IPS-NIHi11 (cell line): Measurements from ENCODE around the gene PYROXD2.

Source experiments
- DNase-seq: peaks from one replicate; pipeline ENCODE4 v3.0.0; 2012; ENCODE audit warnings: mixed read lengths, low spot score

Gene PYROXD2

DNA sequence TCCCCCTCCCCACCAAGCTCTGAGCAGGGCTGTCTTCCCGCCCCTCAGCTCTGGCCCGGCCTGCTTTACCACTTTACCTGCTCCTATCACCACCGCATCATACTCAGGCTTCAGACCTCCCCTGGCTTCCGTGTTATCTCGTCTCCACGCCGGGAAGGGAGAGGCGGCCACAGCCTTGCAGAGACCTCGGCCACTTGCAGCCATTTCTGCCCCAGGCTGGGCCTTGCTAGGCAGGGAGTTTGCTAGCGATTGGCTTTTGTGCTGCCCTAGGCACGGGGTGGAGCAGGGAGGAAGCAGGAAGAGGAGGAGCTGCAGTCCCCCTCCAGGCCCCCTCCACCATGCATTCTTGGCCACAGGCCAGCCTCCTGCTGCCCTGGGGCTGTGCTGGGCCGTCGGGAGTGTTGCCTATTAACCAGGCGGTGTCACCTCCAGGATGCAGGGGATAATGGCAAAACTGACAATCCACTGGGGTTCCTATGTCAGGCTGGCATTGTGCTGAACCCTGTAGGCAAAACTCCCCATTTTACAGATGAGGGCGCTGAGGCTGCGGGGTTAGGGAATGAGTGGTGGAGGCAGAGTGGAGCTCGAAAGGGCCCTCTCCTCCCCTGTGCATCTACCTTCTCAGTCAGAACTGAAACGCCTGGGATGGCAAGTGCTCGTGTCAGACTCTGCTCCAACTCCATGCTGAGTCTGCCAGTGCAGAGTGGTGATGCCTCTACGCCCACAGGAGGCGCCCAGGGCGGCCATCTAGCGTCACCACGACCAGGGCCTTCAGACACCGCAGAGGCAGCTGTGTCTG, at the start of gene PYROXD2:
PYROXD2 (minus strand) TSS at position 251 of the 799 bp plus-strand sequence; CDS start at position 204, 47 bp downstream.
- DNase-seq = peak; percentile 98

DNA sequence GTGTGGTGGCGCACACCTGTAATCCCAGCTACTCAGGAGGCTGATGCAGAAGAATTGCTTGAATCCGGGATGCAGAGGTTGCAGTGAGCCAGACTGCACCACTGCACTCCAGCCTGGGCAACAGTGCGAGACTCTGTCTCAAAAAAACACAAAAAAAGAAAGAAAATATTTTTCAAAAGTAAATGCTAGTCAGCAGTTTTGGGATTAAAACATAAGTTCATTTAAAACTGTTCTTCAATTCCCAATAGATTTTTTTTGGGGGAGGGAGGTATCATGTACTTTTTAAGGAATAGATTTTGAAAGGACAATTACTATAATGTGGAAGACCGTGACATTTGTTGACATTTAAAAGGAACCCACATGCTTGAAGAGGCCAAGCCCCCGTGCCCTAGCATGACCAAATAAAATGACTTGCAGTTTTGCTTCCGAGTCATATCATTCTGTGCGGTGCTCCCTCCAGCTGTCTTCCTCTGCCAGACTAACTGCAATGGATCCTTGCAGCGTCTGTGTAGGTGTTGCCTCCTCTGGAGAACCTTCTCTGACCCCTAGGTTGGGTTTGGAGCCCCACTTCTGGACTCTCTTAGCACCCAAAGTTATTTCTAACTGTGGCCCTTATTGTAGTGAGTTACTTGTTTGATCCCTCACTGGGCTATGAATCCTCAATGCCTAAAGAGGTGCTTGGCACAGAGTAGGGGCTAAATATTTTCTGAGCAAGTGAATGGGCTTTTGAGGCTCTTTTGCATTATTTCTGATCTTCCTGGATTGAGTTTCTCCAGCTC, 49.2 kb upstream of the PYROXD2 start:
- no peak for DNase-seq

DNA sequence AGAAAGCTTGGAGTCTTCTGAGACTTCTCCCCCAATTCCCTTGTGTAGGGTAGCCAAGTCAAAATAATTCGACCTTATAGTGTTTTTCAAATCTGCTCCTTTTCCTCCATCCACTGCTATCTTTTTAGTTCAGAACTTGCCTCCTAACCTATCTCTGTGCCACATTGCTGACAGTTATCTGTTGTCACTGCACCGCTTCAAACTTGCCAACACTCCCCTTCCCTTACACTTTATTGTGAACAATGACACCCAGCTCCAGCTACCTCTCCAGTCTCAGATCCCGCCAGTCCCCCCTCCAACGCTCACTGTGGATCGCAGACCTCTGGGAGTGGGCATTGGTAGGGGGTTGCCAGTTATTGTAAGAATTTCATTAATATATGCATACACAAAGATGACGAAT, 48.0 kb upstream of the PYROXD2 start:
- DNase-seq = no peak

DNA sequence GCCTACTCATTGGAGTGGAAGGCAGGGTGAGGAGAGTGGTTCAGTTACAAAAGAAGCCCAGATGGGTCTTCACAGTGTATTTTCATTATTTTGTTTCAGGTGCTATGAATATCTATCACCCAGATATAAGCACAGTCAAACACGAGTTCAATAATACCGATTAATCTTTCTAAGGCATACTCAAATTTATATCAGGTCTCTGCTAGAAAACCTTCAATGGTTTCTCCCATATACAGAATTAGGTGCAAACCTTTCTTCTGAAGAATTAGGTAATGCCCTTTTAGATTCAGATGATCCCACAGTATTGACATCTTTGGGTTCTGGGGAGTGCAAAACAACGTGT, 46.5 kb upstream of the PYROXD2 start:
- DNase-seq = no peak

DNA sequence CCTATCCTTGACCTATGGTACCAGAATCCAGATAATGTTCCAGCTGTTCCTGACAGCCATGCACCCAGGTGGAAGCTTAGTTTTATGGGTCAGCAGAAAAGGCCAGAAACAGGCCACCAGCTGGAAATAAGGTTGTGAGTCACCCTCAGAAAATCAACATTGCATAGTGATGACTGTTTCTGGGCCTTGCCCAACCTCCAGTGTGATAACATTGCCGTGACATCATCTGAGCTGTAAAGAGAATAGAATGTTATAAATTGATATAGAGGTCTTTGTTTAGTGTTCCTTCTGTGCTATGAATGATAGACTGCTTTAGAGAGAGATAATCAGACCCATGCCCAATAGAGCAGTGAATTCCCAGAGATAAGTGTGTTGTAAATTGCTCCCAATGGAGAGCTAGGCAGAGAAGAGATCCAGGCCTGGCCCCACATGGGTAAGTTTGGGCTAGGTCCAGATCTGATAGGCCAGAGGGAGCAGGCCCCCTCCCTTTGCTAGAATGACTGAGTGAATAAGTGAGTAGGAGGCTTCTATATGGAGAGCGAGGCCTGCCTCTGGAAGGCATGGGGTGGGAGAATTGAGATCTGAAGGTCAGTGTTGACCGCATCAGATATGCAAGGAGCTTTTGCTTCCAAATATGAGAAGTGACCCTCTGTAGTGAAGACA, 46.0 kb upstream of the PYROXD2 start:
- no peak for DNase-seq

DNA sequence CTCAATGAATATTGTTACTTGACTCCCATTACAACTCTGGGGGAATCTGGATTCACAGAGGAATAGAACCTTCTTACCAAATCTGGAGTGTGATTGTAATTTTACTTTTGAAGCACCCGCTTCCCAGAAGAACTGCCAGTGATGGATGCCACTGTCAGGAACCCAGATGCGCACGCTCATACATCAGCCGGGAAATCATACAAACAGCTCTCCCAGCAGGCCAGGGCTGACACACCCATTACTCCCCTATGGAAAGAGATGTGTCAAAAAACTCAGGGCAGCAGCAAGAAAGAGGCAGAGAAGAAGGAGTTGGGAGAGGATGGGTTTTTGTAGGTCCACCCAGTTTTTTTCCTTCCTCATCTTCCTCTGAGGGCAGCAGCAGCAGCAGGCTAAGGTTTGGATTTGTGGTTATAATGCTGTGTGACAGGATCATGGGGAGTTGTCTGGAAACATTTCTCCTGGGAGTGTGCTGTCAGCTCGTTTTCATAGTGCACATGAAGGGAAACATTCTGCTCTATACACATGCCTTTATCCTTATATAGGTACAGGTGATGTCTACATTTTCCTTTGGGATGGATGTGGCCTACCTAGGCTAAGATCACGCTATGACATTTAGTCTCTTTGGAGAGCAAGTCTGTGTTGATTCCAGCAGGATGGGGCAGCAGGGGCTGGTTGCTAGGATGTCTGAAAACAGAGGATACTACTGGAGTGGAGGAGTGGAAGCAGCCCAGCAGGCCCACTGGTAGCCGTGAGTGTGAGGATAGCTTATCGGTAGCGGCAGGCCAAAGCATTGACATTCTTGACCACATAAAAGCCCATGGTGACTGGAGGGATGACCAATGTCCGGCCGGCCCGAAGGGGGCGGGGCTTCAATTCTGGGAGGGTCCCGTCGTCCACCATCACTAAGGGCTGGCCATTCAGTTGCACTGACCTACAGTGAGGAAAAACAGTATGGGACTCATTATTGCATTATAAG, 44.1 kb upstream of the PYROXD2 start:
- DNase-seq = no peak

DNA sequence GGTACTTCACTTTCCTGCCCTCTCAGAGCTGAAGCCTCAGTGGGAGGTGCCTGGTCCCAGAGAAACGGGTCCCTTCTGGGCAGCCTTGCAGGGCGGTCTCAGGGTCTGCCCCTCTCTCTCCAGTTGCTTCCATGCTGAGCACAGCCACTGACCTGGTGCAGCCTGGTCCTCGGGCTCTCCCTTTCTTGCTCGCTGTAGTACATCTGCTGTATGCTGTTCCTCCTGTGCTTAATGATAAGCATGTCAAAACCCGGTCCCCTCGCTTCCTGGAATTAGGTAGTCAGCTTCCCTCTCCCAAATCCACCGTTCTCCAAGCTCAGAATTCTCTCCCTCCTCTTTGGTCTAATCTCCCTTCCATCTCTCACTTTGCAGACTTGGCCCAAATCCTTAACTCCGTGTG, 42.7 kb upstream of the PYROXD2 start:
- DNase-seq = no peak

DNA sequence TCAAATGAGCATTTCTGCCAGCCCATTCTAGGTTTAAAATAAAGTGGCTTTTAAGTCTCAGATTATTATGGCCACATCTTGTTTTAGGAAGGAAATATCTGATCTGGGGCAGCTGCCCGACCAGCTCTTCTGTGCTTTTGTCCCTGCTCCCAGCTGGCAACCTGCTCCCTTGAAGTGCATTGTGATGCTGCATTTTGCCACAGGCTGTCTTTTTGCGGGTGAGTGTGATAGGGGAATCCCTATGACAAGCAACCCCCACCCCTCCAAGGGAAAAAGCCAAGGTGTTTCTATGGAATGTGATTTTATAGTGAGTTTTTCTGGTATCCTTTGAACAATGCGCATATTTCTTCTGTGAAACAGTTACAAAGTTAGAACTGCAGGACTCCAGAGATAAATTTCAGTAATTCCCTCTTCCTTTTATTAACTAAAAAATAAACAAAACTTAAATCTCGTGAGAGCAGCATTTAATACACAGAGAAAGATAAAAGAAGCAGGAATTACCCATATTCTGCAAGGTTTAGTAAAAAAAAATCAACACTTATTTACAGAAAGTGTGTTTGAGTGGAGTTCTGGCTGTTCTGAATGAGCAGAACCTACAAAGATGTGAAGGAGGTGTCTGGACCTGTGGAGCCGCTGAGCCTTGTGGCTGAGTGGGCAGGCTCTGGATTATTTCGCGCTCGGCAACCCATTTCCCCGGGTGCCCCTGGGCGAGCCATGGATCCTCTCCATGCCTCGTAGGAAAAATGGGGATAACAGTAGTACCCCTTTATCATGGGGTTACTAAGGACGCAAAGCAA, 41.9 kb upstream of the PYROXD2 start:
- DNase-seq = no peak

DNA sequence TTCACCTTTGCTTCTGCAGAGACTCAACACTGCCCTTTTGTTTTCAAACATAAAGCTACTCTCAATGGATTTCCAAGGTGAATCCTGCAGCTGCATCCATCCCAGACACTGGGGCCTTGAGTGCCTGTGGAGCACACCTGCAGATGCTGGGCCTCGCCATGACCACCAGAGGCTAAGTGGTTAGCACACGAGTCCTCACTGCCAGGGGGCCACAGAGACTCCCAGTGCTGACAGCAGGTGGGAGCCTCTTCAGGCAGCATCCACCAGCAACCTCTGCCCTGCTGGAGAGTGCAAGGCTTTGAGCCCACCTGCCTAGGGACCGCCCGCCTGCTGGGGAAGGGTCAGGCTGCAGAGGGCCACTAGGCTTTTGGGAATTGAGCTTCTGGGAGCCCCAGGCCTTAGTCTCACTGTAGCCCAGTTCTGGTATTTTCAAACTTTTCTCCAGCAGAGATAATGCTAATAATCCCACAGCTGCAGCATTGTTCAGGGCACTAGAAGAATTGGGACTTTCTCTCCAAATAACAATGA, 41.1 kb upstream of the PYROXD2 start:
- no peak for DNase-seq

DNA sequence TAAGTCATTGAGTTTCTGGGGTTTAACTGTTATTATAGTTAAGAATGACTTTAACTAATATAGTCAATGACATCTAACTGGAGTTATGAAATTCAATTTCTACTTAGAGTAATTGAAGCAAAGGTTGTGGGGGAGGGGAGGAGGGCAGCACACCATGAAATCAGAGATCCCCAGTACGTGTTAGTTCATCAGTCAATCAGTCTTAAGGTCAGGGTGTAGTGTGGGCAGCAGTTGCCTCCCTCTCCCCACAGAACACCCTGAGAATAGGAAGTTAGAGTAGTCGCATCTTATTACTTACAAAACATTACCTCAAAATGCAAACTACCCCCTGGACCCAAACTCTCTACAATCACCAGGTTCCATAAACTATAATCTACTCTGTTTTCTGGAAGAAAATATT, 38.7 kb upstream of the PYROXD2 start:
- DNase-seq = no peak

DNA sequence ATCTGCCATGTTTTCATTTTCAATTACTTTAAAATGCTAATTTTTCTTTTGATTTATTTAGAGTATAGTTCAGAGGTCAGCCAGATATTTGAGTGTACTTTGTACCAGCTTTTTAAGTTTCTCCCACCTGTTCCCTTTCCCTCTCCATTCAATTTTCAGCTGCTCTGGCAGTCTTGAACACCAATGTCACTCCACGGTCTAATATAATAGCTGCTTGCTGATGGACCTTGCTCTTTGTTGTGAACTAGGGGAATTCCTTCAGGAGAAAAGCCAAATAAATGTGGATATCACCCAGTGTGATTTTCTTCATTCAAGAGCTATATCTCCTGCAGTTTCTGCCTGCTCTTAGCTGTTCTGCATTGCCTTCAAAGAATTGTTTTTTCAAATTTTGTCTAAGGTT, 35.6 kb upstream of the PYROXD2 start:
- no peak for DNase-seq

DNA sequence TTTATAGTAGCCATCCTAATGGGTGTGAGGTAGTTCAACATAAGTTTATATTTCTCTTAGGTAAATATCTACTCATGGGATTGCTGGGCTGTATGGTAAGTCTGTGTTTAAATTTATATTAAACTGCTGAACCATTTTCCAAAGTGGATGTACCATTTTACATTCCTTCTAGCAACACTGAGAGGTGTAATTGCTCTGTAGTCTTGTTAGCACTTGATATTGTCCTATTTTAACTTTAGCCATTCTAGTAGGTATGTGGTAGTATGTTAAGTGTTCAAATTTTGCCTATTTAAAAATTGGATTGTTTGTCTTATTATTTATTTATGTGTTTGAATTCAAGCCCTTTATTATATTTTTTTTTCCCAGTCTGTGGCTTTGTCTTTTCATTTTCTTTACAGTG, 34.3 kb upstream of the PYROXD2 start:
- no peak for DNase-seq

DNA sequence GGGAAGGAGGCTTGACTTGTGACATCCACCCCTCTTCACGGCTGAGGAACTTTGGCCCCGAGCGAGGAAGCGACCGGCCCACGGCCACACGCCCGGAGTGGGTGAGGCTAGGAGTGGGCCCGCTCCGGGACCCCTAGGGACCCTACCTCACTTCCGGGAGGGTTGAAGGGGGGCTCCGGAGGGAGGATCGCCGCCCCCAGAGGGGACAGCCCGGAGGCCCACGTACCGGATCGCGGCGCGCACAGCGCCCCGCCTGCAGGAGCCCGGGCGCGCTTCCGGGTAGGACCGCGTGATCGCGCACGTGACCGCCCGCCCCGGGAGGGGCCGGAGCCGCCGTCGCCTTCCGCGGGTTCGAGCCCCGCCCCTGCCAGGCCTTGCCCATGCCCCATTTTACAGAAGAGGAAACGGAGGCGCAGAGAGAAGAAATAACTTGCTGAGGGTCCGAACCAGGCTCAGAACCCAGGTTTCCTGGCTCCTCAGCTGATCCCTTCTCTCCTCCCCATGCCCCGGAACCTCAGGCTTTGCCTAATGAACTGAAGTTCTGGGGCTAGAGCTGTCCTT, 31.8 kb upstream of the PYROXD2 start, which contains the start of gene HPS1:
HPS1 (minus strand) TSS at position 275 of the 561 bp plus-strand sequence. CDS start 3,695 bp downstream, outside the sequence.
- DNase-seq = peak; percentile 97

DNA sequence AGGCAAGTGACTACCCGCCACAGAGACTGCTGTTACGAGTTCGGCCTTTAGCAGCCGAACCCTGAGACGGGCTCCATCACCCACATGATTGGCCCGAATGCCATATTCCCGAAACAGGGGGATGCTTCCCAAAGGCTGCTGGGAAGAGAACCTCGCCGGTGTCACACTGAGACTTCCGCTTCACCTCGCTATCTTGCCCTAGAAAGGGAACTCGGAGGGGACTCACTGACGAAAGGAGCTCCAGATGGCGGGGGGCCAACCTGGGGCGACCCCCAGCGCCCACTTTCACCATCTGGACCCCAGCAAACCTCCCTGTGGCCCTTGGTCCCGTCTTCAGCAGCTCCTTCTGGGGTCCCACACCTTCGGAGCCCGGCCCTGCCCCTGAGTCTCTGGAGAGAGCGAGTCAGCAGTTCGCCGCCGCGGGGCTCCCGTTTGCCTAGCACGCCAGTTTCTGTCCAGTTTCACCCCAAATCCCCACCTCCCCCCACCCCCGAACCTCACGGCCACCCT, 31.2 kb upstream of the PYROXD2 start:
- peak; percentile 62 for DNase-seq

DNA sequence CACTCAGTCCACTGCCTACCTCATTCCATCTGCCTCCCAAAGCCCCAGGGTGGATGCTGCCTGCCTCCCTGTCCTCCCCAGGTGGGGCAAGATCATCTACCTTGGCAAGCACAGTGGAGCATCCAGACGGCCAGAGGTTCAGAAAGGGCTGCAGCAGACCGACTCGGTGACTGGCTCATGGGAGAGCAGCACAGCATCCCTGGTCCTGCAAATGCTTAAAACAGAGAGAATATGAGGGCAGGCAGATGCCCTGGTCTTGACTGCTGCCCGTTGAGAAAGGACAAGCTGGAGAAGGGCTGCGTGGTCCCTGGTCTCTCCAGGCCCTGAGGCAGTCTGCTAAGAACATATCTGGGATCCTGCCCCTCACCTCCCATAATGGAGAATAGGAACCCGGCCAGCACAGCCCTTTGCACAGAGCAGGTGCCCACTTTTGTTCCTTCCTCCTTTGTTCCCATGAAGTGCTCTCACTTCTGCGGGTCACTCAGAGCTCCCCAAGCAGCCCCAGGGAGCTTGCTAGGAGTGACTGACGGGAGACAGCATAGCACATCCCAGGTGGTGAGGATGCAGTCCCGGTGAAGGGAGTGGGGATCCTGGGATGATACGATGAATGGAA, 30.3 kb upstream of the PYROXD2 start:
- no peak for DNase-seq

DNA sequence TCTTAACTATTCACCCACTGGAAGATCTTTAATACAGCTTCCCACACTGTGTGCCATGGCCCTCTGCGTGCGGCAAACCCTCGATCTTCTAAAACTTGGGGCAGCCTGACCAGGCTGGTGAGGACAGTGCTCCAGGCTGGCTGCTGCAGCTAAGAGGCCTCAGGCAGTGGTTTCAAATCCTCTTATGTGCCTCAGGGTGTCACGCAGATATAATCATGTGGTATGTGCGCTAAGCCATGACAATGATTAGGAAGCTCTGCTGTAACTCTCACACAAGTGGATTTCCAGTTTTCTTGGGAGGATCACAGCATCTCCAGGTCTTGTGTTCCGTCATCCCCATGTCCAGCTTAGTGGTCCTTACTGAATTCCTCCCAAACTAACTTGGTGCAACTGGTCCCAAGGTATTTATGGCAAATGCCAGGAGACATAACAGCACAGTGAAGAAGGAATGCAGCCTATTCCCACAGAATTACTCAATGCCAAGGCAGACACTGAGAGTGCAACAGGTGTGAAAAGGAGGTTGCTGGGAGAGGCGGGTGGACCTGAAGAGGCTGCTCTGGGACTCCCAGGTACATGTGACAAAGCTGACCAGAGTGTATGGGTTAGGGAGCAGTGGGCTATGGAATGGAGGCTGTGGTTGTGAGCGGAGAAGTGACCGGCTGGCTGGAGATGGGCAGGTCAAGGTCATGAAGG, 29.5 kb upstream of the PYROXD2 start:
- no peak for DNase-seq

DNA sequence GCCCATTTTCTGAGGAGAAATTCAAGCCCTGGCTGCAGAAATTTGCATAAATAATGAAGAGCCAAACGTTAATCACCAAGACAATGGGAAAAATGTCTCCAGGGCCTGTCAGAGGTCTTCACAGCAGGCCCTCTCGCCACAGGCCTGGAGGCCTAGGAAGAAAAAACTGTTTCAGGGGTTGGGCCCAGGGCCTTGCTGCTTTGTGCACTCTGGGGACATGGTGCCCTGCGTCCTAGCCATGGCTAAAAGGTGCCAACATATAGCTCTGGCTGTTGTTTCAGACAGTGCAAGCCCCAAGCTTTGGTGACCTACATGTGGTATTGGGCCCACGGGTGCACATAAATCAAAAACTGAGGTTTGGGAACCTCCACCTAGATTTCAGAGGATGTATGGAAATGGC, 23.7 kb upstream of the PYROXD2 start:
- DNase-seq = no peak

DNA sequence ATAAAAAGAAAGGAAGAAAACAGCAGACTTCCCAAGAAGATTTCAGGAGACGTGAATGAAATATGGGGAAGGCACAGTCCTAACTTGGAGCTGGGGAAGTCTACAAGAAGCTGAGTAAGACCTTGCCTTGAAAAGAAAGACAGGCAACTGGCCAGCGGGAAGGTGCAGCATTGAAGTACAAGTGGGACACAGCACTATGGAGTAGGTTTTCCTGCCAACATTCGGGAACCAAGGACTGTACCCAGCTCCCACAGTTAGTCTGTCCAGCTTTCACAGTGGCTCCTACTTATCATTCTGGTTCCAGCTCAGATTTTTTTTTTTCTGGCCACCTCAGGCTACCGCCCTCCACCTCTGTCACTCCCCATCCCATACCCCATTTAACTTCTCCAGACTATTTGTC, 21.7 kb upstream of the PYROXD2 start:
- no peak for DNase-seq

DNA sequence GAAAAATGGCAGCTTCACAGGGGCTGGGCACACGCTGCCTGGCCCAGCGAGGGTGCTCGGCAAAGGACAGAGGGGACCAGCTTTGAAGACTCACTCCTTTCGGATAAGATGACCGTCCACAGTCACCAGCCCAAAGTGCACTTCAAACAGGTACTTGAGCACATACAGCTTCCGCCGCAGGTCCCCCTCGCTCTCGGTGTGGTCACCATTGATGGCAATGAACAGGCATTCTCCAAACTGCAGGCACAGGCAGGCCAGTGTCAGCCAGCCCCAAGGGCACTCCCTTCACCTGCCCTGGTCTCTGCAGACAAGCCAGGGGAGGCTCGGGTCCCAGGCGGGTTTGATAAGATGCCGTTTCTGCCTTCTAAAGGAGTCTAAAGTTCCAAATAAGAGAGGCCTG, 20.2 kb upstream of the PYROXD2 start:
- no peak for DNase-seq
